GM18498 (cell line): ENCODE data around the gene LRFN5.

Experiments
- ATAC-seq: cut with Tn5 transposase; IDR thresholded peaks from one replicate; pipeline ENCODE4 v1.9.1; 2021; ENCODE audit warnings: mild to moderate bottlenecking, moderate library complexity; ENCODE audit not compliant: unreplicated experiment

LRFN5 gene

DNA sequence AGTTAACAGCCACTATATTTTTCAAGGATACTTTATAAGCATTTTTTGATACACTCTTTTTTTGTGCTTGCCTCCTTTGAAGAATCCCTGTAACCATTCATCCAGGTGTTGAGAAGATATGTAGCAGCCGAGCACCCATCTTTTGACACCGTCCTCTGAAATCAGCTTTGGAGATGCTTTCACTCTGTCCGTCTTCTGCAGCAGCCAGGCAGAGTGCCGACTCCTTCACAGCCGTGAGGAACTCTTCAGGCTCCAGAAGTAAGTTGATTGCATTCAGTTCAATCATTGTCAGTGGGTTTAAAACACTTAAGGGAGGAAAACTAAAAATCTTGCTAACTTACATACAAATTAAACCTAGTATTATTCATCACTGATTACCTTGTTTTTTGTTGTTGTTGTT is 160.1 kb downstream of the LRFN5 start:
- ATAC-seq, result no peak

DNA sequence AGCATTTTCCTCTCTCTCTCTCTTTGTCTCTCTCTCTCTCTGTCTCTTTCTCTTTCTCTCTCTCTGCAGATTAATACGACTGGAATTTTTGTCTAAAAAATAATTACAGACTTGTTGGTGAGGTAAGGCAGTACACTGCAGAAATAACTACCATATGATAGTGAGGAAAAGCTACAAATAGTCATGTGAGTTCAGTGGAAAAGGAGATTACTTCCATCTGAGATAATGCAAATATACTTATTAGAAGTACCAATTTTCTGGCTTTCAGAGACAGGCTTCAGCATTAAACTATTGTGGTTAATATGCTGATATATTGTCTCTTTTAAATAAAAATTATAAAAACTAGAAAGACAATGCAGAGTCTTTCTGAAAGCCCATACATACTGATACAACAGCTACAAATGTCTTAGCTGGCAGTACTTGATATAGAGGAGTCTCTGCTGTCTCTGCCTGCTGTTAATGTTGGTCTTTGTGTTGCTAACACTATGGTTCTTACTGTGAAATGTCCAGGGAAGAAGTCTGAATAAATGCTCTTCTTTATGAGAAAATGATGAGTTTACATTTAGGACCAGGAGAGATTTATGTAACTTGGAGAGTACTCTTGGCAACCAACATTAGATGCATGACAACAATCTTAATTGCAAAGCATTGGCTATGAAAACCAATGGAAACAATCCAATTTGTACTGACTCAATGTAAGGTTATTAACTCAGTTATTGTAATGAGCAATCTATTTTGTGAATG is 167.0 kb downstream of the LRFN5 start:
- ATAC-seq, result no peak

GRCh38 chr14:41782511-41782910 is 175.8 kb downstream of the LRFN5 start:
- no peak for ATAC-seq

GRCh38 chr14:41783403-41783802 is 176.7 kb downstream of the LRFN5 start:
- ATAC-seq, result no peak

GRCh38 chr14:41785696-41786095 is 179.0 kb downstream of the LRFN5 start:
- no peak for ATAC-seq

DNA sequence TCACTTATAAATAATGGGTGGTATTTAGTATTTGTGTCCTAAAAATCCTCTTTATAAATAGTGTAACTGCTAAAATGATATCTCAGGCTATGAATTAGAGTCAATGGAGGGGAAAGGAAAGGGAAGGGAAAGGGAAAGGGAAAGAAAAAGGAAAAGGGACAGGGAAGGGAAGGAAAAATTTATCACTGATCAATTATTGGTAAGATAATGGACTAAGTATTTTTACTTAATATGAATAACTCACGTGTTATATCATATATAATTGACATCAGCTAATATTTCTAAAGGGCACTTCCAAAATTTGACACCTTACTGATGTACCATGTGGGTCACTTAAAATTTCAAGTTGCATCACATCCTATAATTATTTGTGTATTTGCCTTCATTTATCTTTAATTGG is 193.1 kb downstream of the LRFN5 start:
- no peak for ATAC-seq

DNA sequence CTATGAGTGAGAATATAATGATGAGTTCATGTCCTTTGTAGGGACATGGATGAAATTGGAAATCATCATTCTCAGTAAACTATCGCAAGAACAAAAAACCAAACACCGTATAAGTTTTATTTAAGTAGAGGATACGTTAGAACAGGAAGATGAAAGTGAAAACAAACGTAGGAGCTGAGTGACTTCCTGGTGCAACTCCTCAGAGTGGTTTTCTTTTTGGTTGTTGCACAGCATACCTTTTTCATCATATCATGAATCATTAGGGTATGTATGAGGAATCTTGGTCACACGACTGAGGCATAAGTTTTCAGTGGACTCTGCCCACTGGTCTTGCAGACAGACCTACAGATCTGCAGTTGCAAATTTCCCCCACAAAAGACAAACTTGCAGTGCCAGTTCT is 199.0 kb downstream of the LRFN5 start:
- ATAC-seq, result no peak

- ATAC-seq, result no peak
Measured at GRCh38 chr14:41806366-41806975, 199.8 kb downstream of the LRFN5 start.

GRCh38 chr14:41810362-41810761 is 203.7 kb downstream of the LRFN5 start:
- ATAC-seq, result no peak

- ATAC-seq, result no peak
Measured at GRCh38 chr14:41817626-41818025, 210.9 kb downstream of the LRFN5 start.

DNA sequence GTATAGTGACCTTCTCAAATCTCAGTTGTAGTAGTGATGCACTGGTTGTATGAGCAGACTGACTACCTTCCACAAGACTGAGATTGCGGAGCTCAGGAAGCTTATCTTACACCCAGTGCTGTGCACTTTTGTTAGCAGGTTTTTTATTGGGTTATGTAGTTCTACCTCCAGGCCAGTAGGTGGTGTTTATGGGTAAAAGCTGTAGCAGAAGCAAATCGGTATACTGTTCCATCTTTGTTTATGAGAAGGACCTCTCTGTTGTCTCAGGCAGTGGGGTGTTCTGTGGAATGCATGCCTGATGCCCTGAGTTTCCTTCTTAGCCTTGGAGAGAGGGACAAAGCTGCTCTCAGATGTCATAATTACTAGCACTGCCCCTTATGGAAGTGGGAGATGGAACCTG is 217.8 kb downstream of the LRFN5 start:
- no peak for ATAC-seq

- ATAC-seq, result no peak
Measured at GRCh38 chr14:41825622-41826021, 218.9 kb downstream of the LRFN5 start.

- no peak for ATAC-seq
Measured at GRCh38 chr14:41830714-41831406, 224.2 kb downstream of the LRFN5 start.

GRCh38 chr14:41839661-41840060 is 233.0 kb downstream of the LRFN5 start:
- ATAC-seq, result no peak

DNA sequence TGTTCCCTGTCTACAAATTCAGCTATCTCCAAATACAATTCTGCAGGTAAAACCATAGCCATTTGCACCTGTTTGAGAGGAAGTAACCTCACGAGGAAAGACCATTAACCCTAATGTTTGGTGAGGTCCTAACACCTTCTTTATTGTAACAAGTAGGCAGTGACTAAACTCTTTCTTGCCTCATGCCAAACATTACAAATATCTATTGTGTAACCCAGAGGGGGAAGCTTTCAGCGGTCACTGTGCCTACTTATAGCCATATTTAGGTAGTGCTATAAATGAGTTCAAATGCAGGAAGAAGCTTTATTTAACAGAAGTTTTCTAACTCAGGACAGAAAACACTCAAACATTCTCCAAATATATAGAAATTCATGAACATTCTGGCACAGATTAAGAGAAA is 252.7 kb downstream of the LRFN5 start:
- ATAC-seq, result no peak

- ATAC-seq, result no peak
Measured at GRCh38 chr14:41860586-41860985, 253.9 kb downstream of the LRFN5 start.

GRCh38 chr14:41865894-41866293 is 259.2 kb downstream of the LRFN5 start:
- no peak for ATAC-seq

DNA sequence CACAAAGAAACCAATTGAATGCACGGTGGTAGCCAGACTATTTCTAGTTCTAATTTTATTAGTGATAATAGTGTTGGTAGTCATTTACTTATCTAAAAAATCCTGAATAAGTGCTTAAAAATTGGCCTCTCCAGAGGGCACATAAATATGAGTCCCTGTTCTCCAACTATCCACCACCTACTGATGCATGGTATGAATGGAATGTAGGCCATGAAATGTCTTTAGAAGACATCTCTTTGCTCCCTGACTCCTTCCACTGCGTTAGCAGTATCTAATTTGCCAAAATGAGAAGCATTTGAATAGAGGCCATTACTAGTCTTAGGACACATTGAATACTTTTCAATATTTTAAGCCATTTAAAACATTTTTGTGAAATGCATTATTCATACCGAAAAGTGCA is 261.7 kb downstream of the LRFN5 start:
- no peak for ATAC-seq

DNA sequence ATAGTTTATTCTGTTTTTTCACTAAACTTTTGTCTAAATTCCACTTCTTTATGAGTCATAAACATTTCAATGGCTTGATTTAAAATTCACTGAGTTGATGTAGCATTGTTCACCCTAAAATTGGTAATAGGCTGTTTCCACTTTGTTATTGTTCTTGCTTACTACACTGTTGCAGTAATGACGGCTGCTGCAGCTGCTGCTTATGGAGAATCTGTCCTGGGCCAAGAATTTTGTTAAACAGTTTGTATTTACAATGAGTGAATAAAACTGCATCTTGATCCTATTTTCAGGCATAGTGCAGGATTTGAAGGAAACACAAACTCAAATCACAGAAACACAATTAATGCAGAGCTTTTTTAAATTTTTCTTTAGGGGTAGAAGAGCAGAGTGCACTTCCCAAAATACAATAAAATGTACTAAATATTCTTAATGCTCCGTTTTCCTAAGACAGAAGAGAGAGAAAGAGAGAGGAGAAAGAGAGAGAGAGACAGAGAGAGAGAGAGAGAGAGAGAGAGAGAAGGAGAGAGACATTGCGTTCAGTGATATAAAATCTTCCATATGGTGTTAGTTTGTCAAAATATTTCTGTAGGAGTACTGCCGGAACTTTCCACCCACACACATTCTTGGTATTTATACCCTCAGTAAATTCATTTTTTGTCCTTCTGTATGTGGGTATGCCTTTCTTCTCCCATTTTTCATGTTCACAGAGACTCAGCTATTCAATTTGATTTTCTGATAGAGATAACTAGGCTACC is 266.4 kb downstream of the LRFN5 start:
- ATAC-seq, result no peak

GRCh38 chr14:41873686-41874317 is 267.1 kb downstream of the LRFN5 start:
- ATAC-seq, result no peak

DNA sequence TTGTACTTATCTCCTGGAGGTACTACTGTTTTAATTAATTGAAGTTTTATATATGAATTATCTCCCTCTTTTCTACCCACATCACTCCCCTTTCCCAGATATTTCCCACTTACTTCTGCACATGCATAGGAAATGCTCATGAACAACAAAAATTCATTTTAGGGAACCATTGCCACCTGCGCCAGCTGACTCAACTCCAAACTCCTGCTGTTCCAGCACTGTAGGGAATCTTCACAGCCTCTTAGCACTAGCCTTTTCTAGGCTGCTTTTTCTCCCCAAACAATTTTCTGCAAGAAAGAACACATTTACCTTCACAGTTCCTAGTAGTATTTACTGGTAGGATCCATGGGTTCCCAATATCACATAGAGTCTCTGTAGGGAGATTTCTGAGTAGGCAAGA is 268.4 kb downstream of the LRFN5 start:
- ATAC-seq, result no peak
